Medulla oblongata (tissue), 1 donor: ENCODE results near the gene NRIP3.

ENCODE experiments used
- DNase-seq: peaks from one replicate; pipeline ENCODE4 v3.0.0-alpha.2; 2015; ENCODE audit errors: extremely low spot score

Gene NRIP3

DNA sequence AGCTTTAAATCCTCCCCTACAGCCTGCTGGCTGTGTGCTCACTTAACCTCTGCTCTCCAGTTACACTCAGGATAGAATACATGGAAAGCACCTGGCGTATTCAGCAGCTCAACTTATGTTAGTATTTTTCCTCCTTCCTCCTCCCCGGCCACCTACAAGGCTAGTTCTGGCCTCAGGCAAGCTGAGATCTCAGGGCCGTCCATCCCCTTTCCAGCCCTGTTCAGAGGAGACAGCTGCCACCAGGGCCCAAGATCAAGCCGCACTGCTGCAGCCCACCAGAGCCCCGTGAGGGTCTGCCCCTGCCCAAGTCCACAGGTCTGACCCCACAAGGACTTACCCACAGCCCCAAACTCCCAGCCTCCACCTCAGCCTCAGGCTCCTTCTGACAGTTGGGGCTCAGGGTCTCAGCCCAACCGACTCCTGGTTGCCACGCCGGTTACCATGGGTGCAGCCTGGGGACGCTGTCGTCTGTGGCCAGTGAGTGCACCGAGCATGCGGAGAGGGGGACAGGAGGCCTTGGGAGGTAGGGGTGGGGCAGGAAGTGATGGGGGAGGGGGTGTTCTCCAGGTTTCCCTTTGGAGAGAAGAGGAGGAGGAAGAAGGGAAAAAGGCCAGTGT is 71.1 kb downstream of the NRIP3 start, which contains the start of gene C11orf16:
Gene C11orf16, minus strand, starts transcription at position 384 of the 617 bp plus-strand sequence. CDS start 639 bp downstream, outside the sequence.
- DNase-seq, result no peak
